Lower lobe of right lung (tissue), 2 donors: ENCODE data around the gene AKAP9. TPM values are rescaled to one million over a fixed set of nuclear protein-coding genes. Genes with fewer than 3 reads are reported as not detected.
"Not testable (repeated sequence)": the region's sequence is repeated elsewhere in the genome, so short reads cannot be mapped to it uniquely, and the experiment has no call there.

ENCODE experiments used
- ATAC-seq, 2 donors: fragments of 200-7000 bp; cut with Tn5 transposase; one replicate each; pipeline ENCODE4 v1.9.1; 2020 to 2022; ENCODE audit warnings: mild to moderate bottlenecking in 2 of 2, moderate library complexity in 2 of 2
- DNase-seq: peaks from one replicate; pipeline ENCODE4 v3.0.0-alpha.2; 2020
- H3K27ac ChIP-seq: fragments of 200-600 bp; one replicate; pipeline ENCODE4 v1.8.0; 2022
- H3K27me3 ChIP-seq: fragments of 200-600 bp; one replicate; pipeline ENCODE4 v1.8.0; 2022; ENCODE audit warnings: low read depth
- H3K36me3 ChIP-seq: fragments of 200-600 bp; one replicate; pipeline ENCODE4 v1.8.0; 2022; ENCODE audit warnings: mild to moderate bottlenecking
- H3K4me1 ChIP-seq: fragments of 200-600 bp; one replicate; pipeline ENCODE4 v1.8.0; 2022
- H3K4me3 ChIP-seq: fragments of 200-600 bp; one replicate; pipeline ENCODE4 v1.8.0; 2022; ENCODE audit warnings: mild to moderate bottlenecking
- H3K9me3 ChIP-seq: fragments of 200-600 bp; one replicate; pipeline ENCODE4 v1.8.0; 2022
- CTCF ChIP-seq: fragments of 200-600 bp; IDR thresholded peaks from one replicate; pipeline ENCODE4 v1.8.0; 2022; ENCODE audit warnings: antibody characterized with exemption, mild to moderate bottlenecking
- intact Hi-C: fragments of 100-400 bp; cut with DNase I; formaldehyde crosslinking; loops from one replicate; pipeline ENCODE4 v1.11.0; 2022
- total RNA-seq: library from RNA; stranded (reverse); fragmentation: NEBNext Ultra II Directional; extraction: Animal tissue kit (Norgen Biotek cat#: 25700); gene quantifications from one replicate; pipeline ENCODE4 v1.2.1, GENCODE V29; 2021
- donor health status: DM: no; HTN: yes; CAD: no; lungs with severe emphysema.

Gene AKAP9
- total RNA-seq, 1 donor from 2014 or later = 93.7 TPM

- no peaks in the 10 kb centered on the region for H3K27me3 ChIP-seq
- no peaks in the 10 kb centered on the region for H3K9me3 ChIP-seq
- H3K4me1 ChIP-seq = no peaks in the 10 kb centered on the region
- TF ChIP-seq CTCF = no peak
- H3K4me3 ChIP-seq = no peak overlapping the region
- DNase-seq (no peak), ATAC-seq (no peak)
- peaks cover 51% of the 10 kb centered on the region for H3K36me3 ChIP-seq
- H3K27ac ChIP-seq = no peak overlapping the region
- intact Hi-C loops = no loop called here
These were observed 132.0 kb downstream of the AKAP9 start for GRCh38 chr7:92072708-92073107.

DNA sequence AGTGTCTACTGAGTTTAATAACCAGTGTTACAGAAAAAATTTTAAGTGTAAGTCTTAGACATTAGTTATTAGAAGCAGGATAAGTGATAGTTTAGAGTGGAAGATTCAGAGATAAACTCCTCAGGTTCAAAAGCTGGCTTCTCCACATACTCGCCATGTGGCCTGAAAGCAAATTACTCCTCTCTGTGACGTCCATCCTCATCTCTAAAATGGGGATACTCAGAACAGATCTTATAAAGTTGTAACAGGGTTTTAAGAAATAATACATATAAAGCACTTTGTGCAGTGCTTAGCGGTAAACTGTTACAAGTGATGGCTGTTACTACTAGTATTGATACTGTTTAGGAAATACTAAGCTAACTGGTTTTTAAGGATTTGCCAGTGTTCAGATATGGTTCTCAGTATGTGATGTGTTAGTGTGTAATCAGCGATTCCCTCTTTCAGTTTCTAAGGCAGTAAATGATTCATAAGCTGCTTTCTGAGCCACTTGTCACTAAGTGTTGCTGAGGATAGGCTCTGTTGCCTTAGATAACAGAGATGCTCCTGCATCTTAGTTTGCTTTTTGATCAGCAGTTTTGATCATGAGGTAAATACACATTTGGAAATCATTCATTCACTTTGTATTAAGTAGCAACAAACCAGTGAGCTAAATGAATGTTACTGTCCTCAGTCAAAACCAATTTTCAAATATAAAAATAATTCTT is 134.9 kb downstream of the AKAP9 start:
- no peak for TF ChIP-seq CTCF
- no peaks in the 10 kb centered on the region for H3K9me3 ChIP-seq
- H3K36me3 ChIP-seq = peaks cover 61% of the 10 kb centered on the region
- ATAC-seq (peak in 1 of 2 donors; percentile 69), DNase-seq (no peak)
- no peaks in the 10 kb centered on the region for H3K27me3 ChIP-seq
- intact Hi-C loops = no loop called here
- H3K4me3 ChIP-seq = no peak overlapping the region
- no peaks in the 10 kb centered on the region for H3K4me1 ChIP-seq
- no peak overlapping the region for H3K27ac ChIP-seq

GRCh38 chr7:92076509-92076908 is 135.8 kb downstream of the AKAP9 start:
- ATAC-seq = peak; percentile 71 to 93

DNA sequence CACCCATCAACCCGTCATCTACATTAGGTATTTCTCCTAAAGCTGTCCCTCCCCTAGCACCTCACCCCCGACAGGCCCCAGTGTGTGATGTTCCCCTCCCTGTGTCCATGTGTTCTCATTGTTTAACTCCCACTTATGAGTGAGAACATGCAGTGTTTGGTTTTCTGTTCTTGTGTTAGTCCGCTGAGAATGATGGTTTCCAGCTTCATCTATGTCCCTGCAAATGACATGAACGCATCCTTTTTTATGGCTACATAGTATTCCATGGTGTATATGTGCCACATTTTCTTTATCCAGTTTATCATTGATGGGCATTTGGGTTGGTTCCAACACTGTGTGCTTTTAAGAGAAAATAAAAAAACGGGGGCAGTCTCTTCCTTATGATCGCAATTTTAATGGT is 143.3 kb downstream of the AKAP9 start:
- H3K27ac ChIP-seq, H3K27me3 ChIP-seq, DNase-seq, ATAC-seq, intact Hi-C loops, H3K9me3 ChIP-seq, H3K4me1 ChIP-seq, H3K4me3 ChIP-seq: not testable (repeated sequence)
- H3K36me3 ChIP-seq = peaks cover 93% of the 10 kb centered on the region

More at GRCh38 chr7:92076509-92076908, 135.8 kb downstream of the AKAP9 start:
- TF ChIP-seq CTCF = no peak
- Histone ChIP-seq H3K9me3 (no peaks in the 10 kb centered on the region), H3K27me3 (no peaks in the 10 kb centered on the region), H3K36me3 (peaks cover 58% of the 10 kb centered on the region), H3K4me1 (no peaks in the 10 kb centered on the region), H3K27ac (peak overlapping the region; percentile 9), H3K4me3 (no peak overlapping the region)
- no peak for DNase-seq
- intact Hi-C loops = no loop called here

GRCh38 chr7:92088266-92088665 is 147.6 kb downstream of the AKAP9 start:
- no peaks in the 10 kb centered on the region for H3K4me1 ChIP-seq
- DNase-seq = no peak
- intact Hi-C loops = no loop called here
- no peak overlapping the region for H3K4me3 ChIP-seq
- H3K36me3 ChIP-seq = peaks cover 91% of the 10 kb centered on the region
- TF ChIP-seq CTCF = no peak
- no peak for ATAC-seq
- H3K27me3 ChIP-seq = no peaks in the 10 kb centered on the region
- no peaks in the 10 kb centered on the region for H3K9me3 ChIP-seq
- H3K27ac ChIP-seq = no peak overlapping the region

- Histone ChIP-seq H3K4me3 (no peak overlapping the region), H3K36me3 (peaks cover 88% of the 10 kb centered on the region), H3K27me3 (no peaks in the 10 kb centered on the region), H3K9me3 (no peaks in the 10 kb centered on the region), H3K4me1 (no peaks in the 10 kb centered on the region), H3K27ac (no peak overlapping the region)
- ATAC-seq (no peak), DNase-seq (no peak)
- intact Hi-C loops = no loop called here
- TF ChIP-seq CTCF = no peak
These were observed 151.5 kb downstream of the AKAP9 start for GRCh38 chr7:92092210-92092609.
